GM18505 (cell line): ENCODE results near the gene SEMA7A.
A peak's percentile ranks its signal among the peaks of the same experiment; 100 is the strongest.
"Not testable (repeated sequence)": the region's sequence is repeated elsewhere in the genome, so short reads cannot be mapped to it uniquely, and the experiment has no call there.

Source experiments
- ATAC-seq: cut with Tn5 transposase; IDR thresholded peaks from one replicate; pipeline ENCODE4 v1.9.1; 2021; ENCODE audit not compliant: unreplicated experiment
- POLR2A ChIP-seq: IDR thresholded peaks from 4 replicates; pipeline ENCODE4 v1.6.1; 2011; ENCODE audit warnings: borderline replicate concordance; ENCODE audit not compliant: insufficient read depth, insufficient read length; ENCODE audit errors: extremely low read depth

SEMA7A gene, protein sequence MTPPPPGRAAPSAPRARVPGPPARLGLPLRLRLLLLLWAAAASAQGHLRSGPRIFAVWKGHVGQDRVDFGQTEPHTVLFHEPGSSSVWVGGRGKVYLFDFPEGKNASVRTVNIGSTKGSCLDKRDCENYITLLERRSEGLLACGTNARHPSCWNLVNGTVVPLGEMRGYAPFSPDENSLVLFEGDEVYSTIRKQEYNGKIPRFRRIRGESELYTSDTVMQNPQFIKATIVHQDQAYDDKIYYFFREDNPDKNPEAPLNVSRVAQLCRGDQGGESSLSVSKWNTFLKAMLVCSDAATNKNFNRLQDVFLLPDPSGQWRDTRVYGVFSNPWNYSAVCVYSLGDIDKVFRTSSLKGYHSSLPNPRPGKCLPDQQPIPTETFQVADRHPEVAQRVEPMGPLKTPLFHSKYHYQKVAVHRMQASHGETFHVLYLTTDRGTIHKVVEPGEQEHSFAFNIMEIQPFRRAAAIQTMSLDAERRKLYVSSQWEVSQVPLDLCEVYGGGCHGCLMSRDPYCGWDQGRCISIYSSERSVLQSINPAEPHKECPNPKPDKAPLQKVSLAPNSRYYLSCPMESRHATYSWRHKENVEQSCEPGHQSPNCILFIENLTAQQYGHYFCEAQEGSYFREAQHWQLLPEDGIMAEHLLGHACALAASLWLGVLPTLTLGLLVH

DNA sequence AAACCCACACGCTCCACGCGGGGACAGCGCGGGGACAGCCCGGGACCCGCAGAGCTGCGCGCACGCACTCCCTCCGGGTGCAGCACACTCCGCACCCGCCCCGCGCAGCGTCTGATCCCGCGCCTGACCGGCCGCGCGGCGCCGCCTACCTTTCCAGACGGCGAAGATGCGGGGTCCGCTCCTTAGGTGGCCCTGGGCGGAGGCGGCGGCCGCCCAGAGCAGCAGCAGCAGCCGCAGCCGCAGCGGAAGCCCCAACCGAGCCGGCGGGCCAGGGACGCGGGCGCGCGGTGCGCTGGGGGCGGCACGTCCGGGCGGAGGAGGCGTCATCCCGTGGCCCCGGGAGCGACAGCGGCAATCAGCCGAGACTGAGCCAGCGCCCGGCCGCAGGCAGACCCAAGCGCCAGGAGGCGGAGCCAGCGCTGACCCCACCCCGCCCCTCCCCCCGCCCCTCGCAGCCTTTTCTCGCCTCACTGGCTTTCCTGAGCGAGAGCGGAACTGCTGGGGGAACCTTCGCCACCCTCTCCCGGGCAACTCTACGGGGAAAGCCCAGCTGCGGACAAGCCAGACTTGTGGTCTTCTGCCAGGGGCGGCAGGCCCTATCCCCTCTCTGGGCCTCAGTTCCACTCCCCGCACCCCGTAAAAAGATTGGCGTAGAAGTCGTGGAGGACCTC is at the start of gene SEMA7A:
Gene SEMA7A (minus strand): TSS at position 367 of the 671 bp plus-strand sequence. CDS start 40 bp downstream, at position 327.
- TF ChIP-seq POLR2A: peak; percentile 99
- peak; percentile 64 for ATAC-seq

DNA sequence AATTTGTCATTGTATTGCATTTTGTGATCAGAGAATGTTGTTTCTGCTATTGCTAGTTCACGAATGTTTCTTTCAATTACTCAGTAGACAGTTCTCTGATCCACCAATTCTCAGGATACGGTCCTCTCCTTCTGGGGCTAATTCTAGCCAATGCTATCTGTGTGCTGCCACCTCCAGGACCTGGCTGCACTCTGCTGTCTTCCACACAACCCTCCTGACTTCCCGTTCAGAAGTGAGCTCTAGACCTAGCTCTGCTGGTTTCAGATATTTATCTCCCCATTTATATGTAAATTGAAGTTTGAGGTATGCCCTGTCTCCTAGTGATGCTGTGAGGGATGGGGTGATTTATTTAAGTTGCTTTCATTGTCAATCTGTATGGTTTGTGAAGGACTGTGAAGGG is 48.9 kb upstream of the SEMA7A start:
- no peak for ATAC-seq
- no peak for TF ChIP-seq POLR2A

- not testable (repeated sequence) for ATAC-seq
These were observed 46.6 kb upstream of the SEMA7A start for GRCh38 chr15:74480364-74480763.

- ATAC-seq: not testable (repeated sequence)
These were observed 37.9 kb upstream of the SEMA7A start for GRCh38 chr15:74471621-74472020.

GRCh38 chr15:74470631-74471395 is 37.1 kb upstream of the SEMA7A start:
- TF ChIP-seq POLR2A: no peak

GRCh38 chr15:74468341-74469032 is 34.7 kb upstream of the SEMA7A start:
- no peak for ATAC-seq
- no peak for TF ChIP-seq POLR2A

More at GRCh38 chr15:74470631-74471395, 37.1 kb upstream of the SEMA7A start:
- no peak for ATAC-seq

DNA sequence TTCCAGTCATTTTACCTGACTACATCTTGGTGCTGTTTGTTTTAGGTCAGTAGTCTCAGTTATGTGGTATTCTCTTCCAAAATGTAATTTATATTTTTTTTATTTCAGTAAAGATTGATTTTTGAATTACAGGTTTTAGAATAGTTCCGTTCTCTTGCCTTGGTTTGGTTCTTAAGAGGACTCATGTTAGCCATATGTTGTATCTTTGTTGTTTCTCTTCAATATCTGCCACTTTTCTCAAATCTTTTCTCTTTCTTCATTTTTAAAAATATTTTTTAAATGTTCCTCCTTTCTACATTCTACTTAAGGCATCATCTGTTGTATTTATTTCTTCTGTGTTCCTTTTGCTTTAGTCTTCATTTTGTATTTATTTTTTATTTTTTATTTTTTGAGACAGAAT is 32.8 kb upstream of the SEMA7A start:
- ATAC-seq: no peak
- no peak for TF ChIP-seq POLR2A

- no peak for TF ChIP-seq POLR2A
- ATAC-seq: no peak
These were observed 31.1 kb upstream of the SEMA7A start for GRCh38 chr15:74464897-74465296.

- TF ChIP-seq POLR2A: no peak
- no peak for ATAC-seq
These were observed 30.5 kb upstream of the SEMA7A start for GRCh38 chr15:74464216-74464615.

GRCh38 chr15:74463634-74464033 is 29.9 kb upstream of the SEMA7A start:
- no peak for ATAC-seq
- TF ChIP-seq POLR2A: no peak

- no peak for ATAC-seq
These were observed 28.2 kb upstream of the SEMA7A start for GRCh38 chr15:74461847-74462511.

More at GRCh38 chr15:74461847-74462511, 28.2 kb upstream of the SEMA7A start:
- TF ChIP-seq POLR2A: no peak
